HCT116 (cell line): ENCODE results near the gene ISCA2. TPM values are rescaled to one million over a fixed set of nuclear protein-coding genes. Genes with fewer than 3 reads are reported as not detected.

Source experiments
- ATAC-seq: fragments of 200-7000 bp; cut with Tn5 transposase; 2 replicates; pipeline ENCODE4 v1.9.1; 2020; ENCODE audit warnings: mild to moderate bottlenecking, moderate library complexity
- BruUV-seq: library from RNA; stranded (reverse); fragments of 400-500 nt; replicated peaks from 2 replicates; lab custom pipeline; 2021; lab: Mats Ljungman, UMichigan
- CTCF ChIA-PET: fragments of 300-600 bp; sonication (Branson Sonifier 250); formaldehyde crosslinking; loops from one replicate; lab custom pipeline; 2021; ENCODE audit warnings: antibody characterized with exemption; lab: Charles Lee
- POLR2A ChIA-PET: fragments of 300-600, 350-600 bp; sonication (Branson Sonifier 250); formaldehyde crosslinking; loops from one replicate; lab custom pipeline; 2021; ENCODE audit warnings: antibody characterized with exemption; lab: Charles Lee
- RAD21 ChIA-PET, 2 experiments: fragments of 300-600 bp; sonication (Branson Sonifier 250); formaldehyde crosslinking; loops; one replicate each; lab custom pipeline; 2023; ENCODE audit warnings: low total read pairs in 2 of 2; ENCODE audit not compliant: uncharacterized antibody in 2 of 2, unreplicated experiment in 2 of 2, low non-redundant PET in 1 of 2; lab: Charles Lee
- DNase-seq: peaks from one replicate; pipeline ENCODE4 v3.0.0-alpha.2; 2010; ENCODE audit warnings: low read depth, low spot score
- H2AFZ ChIP-seq: fragments of 200-600 bp; shearing (Covaris generic), sonication (generic); 2 replicates; pipeline ENCODE4 v1.6.1; 2017; ENCODE audit warnings: low read depth, mixed run types, mixed read lengths, antibody characterized with exemption, low read length; ENCODE audit not compliant: poor library complexity, severe bottlenecking
- H3K27ac ChIP-seq: 2 replicates; pipeline ENCODE4 v1.5.1; 2012; ENCODE audit warnings: low read depth, low read length
- H3K27me3 ChIP-seq: fragments of 200-600 bp; sonication (generic); 2 replicates; pipeline ENCODE4 v1.6.1; 2016; ENCODE audit warnings: mixed run types, low read length, mixed read lengths; ENCODE audit not compliant: insufficient read depth
- H3K36me3 ChIP-seq, 2 experiments: fragments of 200-500 bp in 1 of 2; fragments of 200-600 bp in 1 of 2; sonication (Bioruptor generic) in 1 of 2; sonication (generic) in 1 of 2; 2 replicates each; pipeline versions ENCODE4 v1.5.1 to v1.6.1; 2014 to 2016; ENCODE audit warnings: low read length in 2 of 2, inconsistent platforms in 1 of 2, mixed read lengths in 1 of 2, mixed run types in 1 of 2; ENCODE audit not compliant: insufficient read depth in 2 of 2, control insufficient read depth in 1 of 2
- H3K4me1 ChIP-seq, 2 experiments: fragments of 200-600 bp in 1 of 2; sonication (generic) in 1 of 2; 2 replicates each; pipeline versions ENCODE4 v1.5.1 to v1.6.1; 2012 to 2017; ENCODE audit warnings: low read length in 2 of 2, inconsistent platforms in 1 of 2, mild to moderate bottlenecking in 1 of 2, mixed read lengths in 1 of 2, mixed run types in 1 of 2, moderate library complexity in 1 of 2; ENCODE audit not compliant: insufficient read depth in 2 of 2, control insufficient read depth in 1 of 2
- H3K4me2 ChIP-seq: fragments of 200-600 bp; sonication (generic); 2 replicates; pipeline ENCODE4 v1.6.1; 2017; ENCODE audit warnings: mixed run types, low read length, mixed read lengths
- H3K4me3 ChIP-seq, 2 experiments: fragments of 200-600 bp in 1 of 2; sonication (generic) in 1 of 2; replicated peaks in 1 of 2; 2 replicates each; pipeline ENCODE4 v1.5.1; 2011 to 2016; ENCODE audit warnings: low read length in 2 of 2, control low read depth in 1 of 2, low read depth in 1 of 2, mild to moderate bottlenecking in 1 of 2, mixed read lengths in 1 of 2, mixed run types in 1 of 2
- H3K79me2 ChIP-seq: fragments of 200-600 bp; sonication (generic); 2 replicates; pipeline ENCODE4 v1.6.1; 2017; ENCODE audit warnings: mild to moderate bottlenecking, mixed run types, low read length, moderate library complexity, mixed read lengths; ENCODE audit not compliant: insufficient read depth
- H3K9ac ChIP-seq: fragments of 200-600 bp; sonication (generic); 2 replicates; pipeline ENCODE4 v1.6.1; 2016; ENCODE audit warnings: low read length, mixed read lengths
- H3K9me2 ChIP-seq: fragments of 200-600 bp; sonication (generic), shearing (Covaris generic); 2 replicates; pipeline ENCODE4 v1.6.1; 2017; ENCODE audit warnings: mixed run types, mild to moderate bottlenecking, moderate library complexity; ENCODE audit not compliant: insufficient read depth
- H3K9me3 ChIP-seq, 2 experiments: fragments of 200-500 bp in 1 of 2; fragments of 200-600 bp in 1 of 2; sonication (Bioruptor generic) in 1 of 2; sonication (generic) in 1 of 2; 2 replicates each; pipeline ENCODE4 v1.6.1; 2014 to 2017; ENCODE audit warnings: low read length in 2 of 2, mixed read lengths in 2 of 2, inconsistent platforms in 1 of 2, low read depth in 1 of 2, mild to moderate bottlenecking in 1 of 2, mixed run types in 1 of 2, moderate library complexity in 1 of 2; ENCODE audit not compliant: control insufficient read depth in 1 of 2, insufficient read depth in 1 of 2
- H4K20me1 ChIP-seq: fragments of 200-600 bp; sonication (generic), shearing (Covaris generic); 2 replicates; pipeline ENCODE4 v1.6.1; 2017; ENCODE audit warnings: mixed run types, mild to moderate bottlenecking, moderate library complexity; ENCODE audit not compliant: insufficient read depth
- ATF3 ChIP-seq: IDR thresholded peaks from 2 replicates; pipeline ENCODE4 v1.6.1; 2012
- CTCF ChIP-seq, 3 experiments: fragments of 200-600 bp in 1 of 3; sonication (generic) in 1 of 3; IDR thresholded peaks in 2 of 3; conservative IDR thresholded peaks in 1 of 3; 2 replicates each; pipeline ENCODE4 v1.5.1; 2012 to 2017; ENCODE audit warnings: low read depth in 2 of 3, low read length in 2 of 3, antibody characterized with exemption in 1 of 3, borderline replicate concordance in 1 of 3, control low read depth in 1 of 3, mild to moderate bottlenecking in 1 of 3, mixed read lengths in 1 of 3, mixed run types in 1 of 3, moderate library complexity in 1 of 3; ENCODE audit not compliant: insufficient read depth in 1 of 3
- EGR1 ChIP-seq: IDR thresholded peaks from 2 replicates; pipeline ENCODE4 v1.6.1; 2012; ENCODE audit warnings: low read depth
- ELF1 ChIP-seq: IDR thresholded peaks from 2 replicates; pipeline ENCODE4 v1.6.1; 2012; ENCODE audit warnings: low read depth, borderline replicate concordance
- FOSL1 ChIP-seq: IDR thresholded peaks from 2 replicates; pipeline ENCODE4 v1.6.1; 2012; ENCODE audit warnings: low read depth
- POLR2A ChIP-seq: IDR thresholded peaks from 2 replicates; pipeline ENCODE4 v1.7.0; 2011; ENCODE audit warnings: borderline replicate concordance; ENCODE audit not compliant: insufficient read depth, insufficient read length; ENCODE audit errors: extremely low read depth
- POLR2AphosphoS5 ChIP-seq: IDR thresholded peaks from 2 replicates; pipeline ENCODE4 v1.6.1; 2011; ENCODE audit warnings: mild to moderate bottlenecking, low read depth, low read length, moderate library complexity
- RAD21 ChIP-seq: IDR thresholded peaks from 2 replicates; pipeline ENCODE4 v1.6.1; 2012; ENCODE audit warnings: low read depth, mild to moderate bottlenecking
- REST ChIP-seq: IDR thresholded peaks from 2 replicates; pipeline ENCODE4 v1.6.1; 2012; ENCODE audit warnings: low read depth
- SIN3A ChIP-seq: IDR thresholded peaks from 2 replicates; pipeline ENCODE4 v1.6.1; 2012; ENCODE audit warnings: low read depth
- SRF ChIP-seq: IDR thresholded peaks from 2 replicates; pipeline ENCODE4 v1.6.1; 2012; ENCODE audit warnings: low read depth
- YY1 ChIP-seq: IDR thresholded peaks from 2 replicates; pipeline ENCODE4 v1.6.1; 2011; ENCODE audit warnings: low read length, low read depth, moderate library complexity, mild to moderate bottlenecking; ENCODE audit not compliant: insufficient replicate concordance; ENCODE audit errors: extremely low read depth
- ZBTB33 ChIP-seq: IDR thresholded peaks from 2 replicates; pipeline ENCODE4 v1.6.1; 2011; ENCODE audit warnings: mild to moderate bottlenecking, low read length, moderate library complexity; ENCODE audit not compliant: insufficient replicate concordance; ENCODE audit errors: extremely low read depth
- ZNF274 ChIP-seq: fragments of 200-500 bp; sonication (Bioruptor generic); IDR thresholded peaks from 2 replicates; pipeline ENCODE4 v1.6.1; 2014; ENCODE audit warnings: mild to moderate bottlenecking, low read depth, low read length, inconsistent platforms
- intact Hi-C: fragments of 100-400 bp; cut with micrococcal nuclease; formaldehyde crosslinking; loops from 2 replicates; pipeline ENCODE4 v1.10.0; 2022
- total RNA-seq: library from RNA; stranded (reverse); gene quantifications from one replicate; pipeline ENCODE4 v1.2.1, GENCODE V29; 2021; ENCODE audit not compliant: unreplicated experiment

The ISCA2 gene
- total RNA-seq, 1 experiment from 2014 or later, result 27.5 TPM

GRCh38 chr14:74524076-74524811 lies 30.7 kb downstream of the ISCA2 start:
- no peaks in the 10 kb centered on the region for H3K36me3 ChIP-seq
- intact Hi-C loops, result no loop called here
- no peak overlapping the region for H3K4me3 ChIP-seq
- no peak overlapping the region for H3K27ac ChIP-seq
- H2AFZ ChIP-seq, result no peak overlapping the region
- no peaks in the 10 kb centered on the region for H3K79me2 ChIP-seq
- H3K27me3 ChIP-seq, result no peaks in the 10 kb centered on the region
- ChIA-PET POLR2A (no interaction called here), CTCF (no interaction called here), RAD21 (no interaction called here)
- no peak overlapping the region for H3K9ac ChIP-seq
- no peak for ATAC-seq
- no peaks in the 10 kb centered on the region for H3K9me3 ChIP-seq
- no peaks in the 10 kb centered on the region for H3K9me2 ChIP-seq
- no peak overlapping the region for H3K4me2 ChIP-seq
- no peak for DNase-seq
- H4K20me1 ChIP-seq, result no peaks in the 10 kb centered on the region
- peaks cover 0 to 10% of the 10 kb centered on the region in 2 experiments; a peak in 1 of 4 replicates for H3K4me1 ChIP-seq
- TF ChIP-seq ELF1 (no peak), RAD21 (no peak), ZBTB33 (no peak), YY1 (no peak), CTCF (IDR thresholded peaks at IDR 0.05 in 2 of 3, conservative IDR thresholded peaks at IDR 0.05 in 1 of 3; ENCODE audit: borderline replicate concordance in 1 of 3, insufficient read depth in 1 of 3, low read depth in 2 of 3, low read length in 2 of 3) (no peak), POLR2AphosphoS5 (no peak), EGR1 (no peak), ZNF274 (no peak), SIN3A (no peak), SRF (no peak), REST (no peak), FOSL1 (no peak), ATF3 (no peak), POLR2A (no peak)
- BruUV-seq, result no TSS peak
